GM19452 (cell line): ENCODE measurements around the gene ZNF277.

Experiments used
- ATAC-seq: cut with Tn5 transposase; IDR thresholded peaks from one replicate; pipeline ENCODE4 v1.9.1; 2021; ENCODE audit not compliant: unreplicated experiment

Gene ZNF277

GRCh38 chr7:112206238-112206990 lies at the start of gene ZNF277, which contains the start of gene DOCK4:
Gene ZNF277 (plus strand): TSS chr7:112206695. CDS start chr7:112206717, 22 bp downstream.
Gene DOCK4 (minus strand): TSS chr7:112206399. CDS start chr7:112206138, 261 bp downstream.
- ATAC-seq = peak; percentile 91

- no peak for ATAC-seq
These were observed 49.4 kb upstream of the ZNF277 start for GRCh38 chr7:112157072-112157471.

GRCh38 chr7:112159351-112159750 lies 47.1 kb upstream of the ZNF277 start:
- ATAC-seq = no peak

- no peak for ATAC-seq
These were observed 46.2 kb upstream of the ZNF277 start for GRCh38 chr7:112160130-112160770.

GRCh38 chr7:112160771-112161150 lies 45.7 kb upstream of the ZNF277 start:
- ATAC-seq = no peak

- no peak for ATAC-seq
These were observed 45.0 kb upstream of the ZNF277 start for GRCh38 chr7:112161253-112162141.

GRCh38 chr7:112162142-112162766 lies 44.2 kb upstream of the ZNF277 start:
- ATAC-seq = no peak

- no peak for ATAC-seq
These were observed 43.5 kb upstream of the ZNF277 start for GRCh38 chr7:112162784-112163506.

- ATAC-seq = no peak
These were observed 39.3 kb upstream of the ZNF277 start for GRCh38 chr7:112167147-112167546.

GRCh38 chr7:112168915-112169314 lies 37.6 kb upstream of the ZNF277 start:
- no peak for ATAC-seq

- ATAC-seq = no peak
These were observed 34.8 kb upstream of the ZNF277 start for GRCh38 chr7:112171673-112172072.

GRCh38 chr7:112172870-112173567 lies 33.5 kb upstream of the ZNF277 start:
- no peak for ATAC-seq

GRCh38 chr7:112173568-112173905 lies 33.0 kb upstream of the ZNF277 start:
- ATAC-seq = no peak

- no peak for ATAC-seq
These were observed 32.3 kb upstream of the ZNF277 start for GRCh38 chr7:112174192-112174591.

GRCh38 chr7:112176241-112176640 lies 30.3 kb upstream of the ZNF277 start:
- ATAC-seq = no peak

- ATAC-seq = no peak
These were observed 29.6 kb upstream of the ZNF277 start for GRCh38 chr7:112176693-112177415.

GRCh38 chr7:112180223-112180622 lies 26.3 kb upstream of the ZNF277 start:
- no peak for ATAC-seq

- ATAC-seq = no peak
These were observed 23.7 kb upstream of the ZNF277 start for GRCh38 chr7:112182749-112183148.

GRCh38 chr7:112183266-112183665 lies 23.2 kb upstream of the ZNF277 start:
- no peak for ATAC-seq
